Measurements from ENCODE around the gene ZNF407.

GRCh38 chr18:74571895-74572680 lies 25.6 kb upstream of the ZNF407 start:
- no peak for TF ChIP-seq RFX1 (IDR thresholded peaks at IDR 0.05)
- TF ChIP-seq CTCF (CRISPR knock-in tag; IDR thresholded peaks at IDR 0.05) = no peak
- no peak for TF ChIP-seq ZNF468 (CRISPR knock-in tag; IDR thresholded peaks at IDR 0.05)
- no peak for TF ChIP-seq EZH2 (conservative IDR thresholded peaks at IDR 0.05; ENCODE audit: low read depth, low read length)
- TF ChIP-seq FOSL2 (CRISPR knock-in tag; IDR thresholded peaks at IDR 0.05) = no peak
- no peak for TF ChIP-seq SP5 (CRISPR knock-in tag; IDR thresholded peaks at IDR 0.05; ENCODE audit: borderline replicate concordance, low read depth)
